GM19395 (cell line): Measurements from ENCODE around the gene TMEM184A.

Experiments
- ATAC-seq: cut with Tn5 transposase; IDR thresholded peaks from one replicate; pipeline ENCODE4 v1.9.1; 2021; ENCODE audit warnings: mild to moderate bottlenecking, moderate library complexity; ENCODE audit not compliant: unreplicated experiment

TMEM184A gene

DNA sequence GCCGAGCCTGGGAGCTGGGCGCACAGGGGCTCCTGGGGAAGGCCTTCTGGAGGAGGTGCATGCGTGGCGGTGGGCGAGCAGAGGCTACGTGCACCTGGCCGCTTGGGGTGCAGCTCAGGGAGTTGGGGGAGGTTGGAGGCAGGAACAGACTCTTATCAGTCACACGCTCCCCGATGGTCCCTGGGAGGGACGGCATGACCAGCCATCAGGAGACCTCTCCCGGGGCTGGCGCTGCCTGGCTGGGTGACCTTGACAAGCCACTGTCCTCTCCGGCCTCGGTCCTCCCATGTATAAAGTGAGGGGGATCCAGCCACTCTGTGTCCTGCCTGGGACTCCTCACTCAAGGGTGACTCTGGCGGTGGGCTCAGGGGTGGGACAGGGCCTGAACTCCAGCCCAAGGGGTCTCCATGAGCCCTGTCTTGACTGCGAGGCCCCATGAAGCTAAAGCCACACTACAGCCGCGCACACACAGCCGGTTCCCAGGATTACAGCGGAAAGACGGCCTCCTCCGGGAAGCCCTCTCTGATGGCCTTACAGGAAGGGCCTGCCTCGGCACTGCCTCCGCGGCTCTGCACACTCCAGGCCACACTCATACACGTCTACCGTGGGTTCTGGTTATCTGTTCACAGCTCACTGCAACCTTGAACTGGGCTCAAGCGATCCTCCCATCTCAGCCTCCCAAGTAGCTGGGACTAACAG, 2.3 kb downstream of the TMEM184A start:
- no peak for ATAC-seq

DNA sequence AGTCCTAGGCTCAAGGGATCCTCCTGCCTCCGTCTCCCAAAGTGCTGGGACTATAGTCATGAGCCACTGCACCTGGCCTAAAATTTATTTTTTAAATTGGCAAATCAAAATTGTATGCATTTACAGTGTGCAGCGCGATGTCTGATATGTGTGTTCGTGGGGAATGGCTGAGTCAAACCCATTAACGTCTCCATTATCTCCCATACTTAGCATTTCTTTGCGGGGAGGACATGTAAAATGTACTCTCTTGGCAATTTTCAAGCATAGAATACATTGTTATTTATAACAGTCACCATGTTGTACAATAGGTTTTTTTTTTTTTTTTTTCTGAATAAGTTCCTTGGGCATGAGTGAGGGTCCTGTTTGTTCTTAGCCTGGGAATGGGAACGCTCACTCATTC, 3.8 kb downstream of the TMEM184A start:
- no peak for ATAC-seq

DNA sequence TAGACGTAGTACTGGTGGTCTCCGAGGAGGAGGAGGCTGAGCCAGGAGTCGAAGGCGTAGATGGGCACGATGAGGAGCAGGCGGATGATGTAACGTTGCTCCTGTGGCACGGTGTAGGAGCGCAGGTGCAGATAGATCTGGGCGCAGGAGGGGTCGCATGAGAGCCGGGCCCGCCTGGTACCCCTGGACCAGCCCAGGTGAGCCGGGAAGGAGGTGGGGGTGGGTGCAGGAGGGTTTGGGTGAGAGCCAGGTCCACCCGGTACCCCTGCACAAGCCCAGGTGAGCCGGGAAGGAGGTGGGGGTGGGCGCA, 5.2 kb downstream of the TMEM184A start:
- no peak for ATAC-seq

DNA sequence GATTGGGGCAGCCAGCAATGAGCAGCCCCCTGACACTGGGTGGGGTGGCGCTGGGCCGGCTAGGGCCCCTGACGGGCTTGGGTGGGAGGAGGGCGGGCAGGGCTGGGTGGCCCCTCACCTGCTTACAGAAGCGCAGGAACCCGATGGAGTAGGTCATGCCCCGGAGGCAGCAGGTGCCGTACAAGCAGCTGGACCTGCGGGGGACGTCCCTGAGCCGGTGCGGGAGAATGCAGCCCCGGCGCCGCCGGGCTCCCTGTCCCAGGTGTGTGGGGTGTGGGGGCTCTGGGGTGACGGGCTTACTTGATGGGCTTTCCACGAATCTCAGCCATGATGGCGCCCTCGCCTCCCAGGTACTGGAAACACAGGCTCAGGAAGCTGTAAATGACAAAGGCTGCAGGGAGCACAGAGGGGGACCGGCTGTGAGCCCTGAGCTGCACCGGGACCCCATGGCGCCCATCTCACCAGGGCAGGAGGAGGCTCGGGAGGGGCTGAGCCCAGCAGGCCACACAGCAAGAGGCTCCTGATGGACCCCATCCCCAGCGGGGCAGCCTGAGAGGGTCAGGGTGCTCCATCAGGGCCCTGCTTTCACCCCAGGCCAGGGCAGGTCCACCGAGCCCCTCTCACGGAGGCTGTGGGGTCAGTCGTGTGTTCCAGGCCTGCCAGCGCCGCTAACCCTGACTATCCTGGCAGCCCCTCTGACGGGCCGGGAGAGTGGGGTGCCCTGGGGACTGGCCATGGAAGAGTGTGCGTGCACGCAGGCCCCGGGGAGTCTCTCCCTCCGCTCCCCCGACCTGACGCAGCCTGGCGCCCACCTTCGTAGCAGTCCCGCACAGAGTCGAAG, 5.8 kb downstream of the TMEM184A start:
- no peak for ATAC-seq

DNA sequence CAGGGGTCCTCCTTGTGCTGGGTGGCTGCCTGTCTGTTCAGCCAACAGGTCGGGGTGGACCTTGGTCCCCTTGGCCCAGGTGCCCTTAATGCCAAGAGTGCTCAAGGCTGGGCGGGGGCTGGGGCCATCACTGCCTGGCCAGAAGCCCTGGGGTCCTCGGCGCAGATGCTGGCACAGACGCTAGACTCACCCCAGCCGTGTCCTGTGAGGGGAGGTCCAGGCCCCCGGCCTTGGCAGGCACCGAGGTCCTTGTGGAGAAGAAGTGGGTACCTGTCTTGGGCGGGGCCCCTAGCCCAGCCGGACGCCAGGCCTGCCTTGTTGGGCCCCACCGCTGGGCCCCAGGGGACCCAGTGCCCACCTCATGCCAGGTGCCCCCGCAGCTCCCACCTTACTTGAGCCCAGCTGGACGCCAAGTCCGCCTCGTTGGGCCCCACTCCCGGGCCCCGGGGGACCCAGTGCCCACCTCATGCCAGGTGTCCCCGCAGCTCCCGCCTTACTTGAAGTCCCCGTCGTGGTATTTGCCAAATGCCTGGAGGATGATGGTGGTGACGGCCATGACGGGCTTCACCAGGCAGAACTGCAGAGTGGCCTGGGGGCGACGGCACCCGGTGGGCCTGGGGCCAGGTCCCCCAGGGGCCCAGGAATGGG, 6.5 kb downstream of the TMEM184A start:
- no peak for ATAC-seq

DNA sequence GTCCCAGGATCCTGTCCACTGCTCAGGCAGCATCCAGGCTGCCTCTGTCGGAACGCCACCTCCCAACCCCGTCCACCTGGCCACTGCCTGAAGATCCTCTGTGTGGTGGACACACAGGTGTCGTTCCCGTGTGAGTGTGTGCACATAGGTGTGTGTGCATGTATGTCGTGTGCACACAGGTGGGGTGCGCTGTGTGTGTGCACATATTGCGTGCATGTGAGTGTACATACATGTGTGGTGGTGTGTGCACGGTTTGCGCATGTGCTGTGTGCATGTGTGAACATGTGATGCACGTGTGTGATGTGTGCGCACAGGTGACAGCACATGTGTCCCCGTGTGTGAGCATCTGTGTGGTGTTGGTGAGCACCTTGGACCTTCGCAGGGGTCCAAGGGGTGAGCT, 7.1 kb downstream of the TMEM184A start:
- ATAC-seq = no peak

DNA sequence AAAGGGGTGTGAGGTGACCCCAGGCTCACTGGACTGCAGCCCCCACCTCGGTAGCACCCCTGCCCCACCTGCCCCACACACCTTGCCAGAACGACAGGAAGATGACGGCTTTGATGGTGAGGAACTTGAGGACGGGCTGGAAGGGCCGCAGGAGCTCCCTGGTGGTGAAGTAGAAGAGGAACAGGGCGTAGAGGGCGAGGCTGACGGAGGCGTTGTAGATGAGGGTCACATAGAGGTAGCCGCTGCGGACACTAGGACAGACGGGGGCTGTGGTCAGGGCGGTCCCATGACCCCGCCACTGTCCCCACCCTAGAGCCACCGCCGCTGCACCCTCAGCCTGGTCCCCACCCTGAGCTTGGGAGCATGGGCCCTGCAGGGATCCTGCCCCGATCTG, 7.6 kb downstream of the TMEM184A start:
- ATAC-seq = no peak

DNA sequence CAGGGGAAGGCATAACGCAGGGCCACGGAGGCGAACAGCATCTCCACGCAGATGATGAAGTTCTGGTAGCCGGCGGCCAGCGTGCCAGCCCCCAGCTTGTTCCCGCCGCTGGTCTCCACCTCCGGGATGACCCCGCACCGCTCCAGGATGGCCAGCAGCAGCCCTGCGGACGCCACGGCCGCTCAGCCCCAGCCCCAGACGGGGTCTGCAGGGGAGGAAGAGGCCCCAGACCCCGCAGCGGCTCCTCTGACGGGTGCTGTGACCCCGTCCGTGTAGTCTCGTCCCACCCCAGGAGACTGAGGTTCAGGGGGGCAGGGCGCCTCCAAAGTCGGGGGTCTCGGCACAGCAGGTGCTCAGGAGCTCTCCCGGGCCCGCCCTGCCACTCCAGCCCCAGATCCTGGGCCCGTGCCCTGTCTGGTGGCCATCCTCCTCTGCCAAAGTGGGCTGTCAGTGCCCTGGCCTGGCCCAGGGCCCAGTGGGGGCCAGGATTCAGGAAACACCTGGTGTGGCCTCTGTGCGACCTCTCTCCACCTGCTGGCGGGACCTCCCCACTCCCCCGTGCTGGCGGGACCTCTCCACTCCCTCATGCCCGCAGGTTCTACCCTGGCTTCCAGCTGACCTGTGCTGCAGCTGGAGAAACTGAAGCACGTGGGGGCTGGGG, 8.1 kb downstream of the TMEM184A start:
- ATAC-seq = no peak

DNA sequence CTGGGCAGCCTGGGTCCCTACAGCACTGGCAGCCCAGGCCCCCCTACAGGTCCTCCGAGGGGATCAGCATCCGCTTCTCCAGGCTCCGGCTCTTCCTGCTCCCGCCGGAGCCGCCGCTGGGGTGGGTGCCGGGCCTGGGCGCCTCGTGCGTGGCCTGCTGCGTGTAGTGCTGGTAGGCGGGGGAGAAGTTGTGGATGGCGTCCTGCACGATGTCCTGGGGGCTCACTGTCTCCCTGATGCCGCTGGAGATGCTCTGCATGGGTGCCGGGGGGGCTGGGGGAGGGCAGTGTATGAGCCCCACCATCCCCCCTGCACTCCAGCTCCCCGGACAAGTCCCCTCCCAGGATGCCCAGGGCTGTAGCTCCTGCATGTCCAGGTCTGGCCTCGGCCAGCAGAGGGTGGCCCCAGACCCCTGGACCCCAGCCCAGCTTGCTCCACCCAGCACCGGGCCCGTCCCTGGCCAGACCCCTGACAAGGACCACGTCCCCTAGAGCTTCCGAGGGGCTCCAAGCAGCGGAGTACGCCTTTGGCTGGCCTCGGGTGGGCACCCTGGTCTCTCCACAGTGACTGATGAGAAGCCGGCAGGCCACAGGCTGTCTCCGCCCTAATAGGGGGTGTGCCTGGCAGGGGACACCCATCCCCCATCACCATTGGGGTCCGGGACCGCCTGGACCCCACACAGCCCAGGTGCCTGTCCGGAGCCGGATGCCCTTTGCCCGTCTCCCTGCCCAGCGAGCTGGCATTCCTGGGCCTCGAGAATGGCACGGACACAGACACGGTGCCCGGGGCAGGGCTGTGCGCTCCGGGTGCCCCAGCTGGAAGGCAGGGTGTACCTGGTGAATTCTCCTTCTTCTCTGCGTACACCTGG, 8.9 kb downstream of the TMEM184A start:
- no peak for ATAC-seq

DNA sequence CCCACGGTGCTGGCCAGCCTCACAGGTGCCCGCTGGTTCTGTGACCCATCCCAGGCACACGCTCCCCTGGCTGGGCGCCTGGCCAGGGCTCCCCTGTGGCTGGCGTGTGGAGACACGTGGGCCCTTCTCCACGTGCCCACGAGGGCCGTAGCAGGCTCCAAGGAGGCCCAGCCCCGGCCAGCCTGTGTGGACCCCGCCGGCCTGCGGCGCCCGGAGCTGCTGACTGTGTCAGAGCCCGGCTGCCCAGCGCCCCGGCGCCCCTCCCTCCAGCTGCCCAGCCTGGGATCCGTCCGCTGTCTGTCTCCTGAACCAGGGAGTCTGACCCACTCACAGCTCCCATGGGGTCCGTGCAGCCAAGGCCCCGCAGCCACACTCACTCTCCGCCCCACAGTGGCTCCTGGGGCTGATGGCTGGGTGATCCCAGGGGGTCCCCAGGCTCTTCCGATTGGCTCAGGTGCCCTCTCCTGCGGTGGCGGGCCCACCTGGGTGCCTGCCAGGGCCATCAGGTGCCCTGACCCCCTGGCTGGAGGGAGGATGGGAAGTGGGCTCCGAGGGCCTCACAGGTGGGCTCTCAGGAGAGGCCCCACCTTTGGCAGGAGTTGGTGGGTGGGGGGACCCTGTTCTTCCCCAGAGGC, 9.6 kb downstream of the TMEM184A start:
- no peak for ATAC-seq

DNA sequence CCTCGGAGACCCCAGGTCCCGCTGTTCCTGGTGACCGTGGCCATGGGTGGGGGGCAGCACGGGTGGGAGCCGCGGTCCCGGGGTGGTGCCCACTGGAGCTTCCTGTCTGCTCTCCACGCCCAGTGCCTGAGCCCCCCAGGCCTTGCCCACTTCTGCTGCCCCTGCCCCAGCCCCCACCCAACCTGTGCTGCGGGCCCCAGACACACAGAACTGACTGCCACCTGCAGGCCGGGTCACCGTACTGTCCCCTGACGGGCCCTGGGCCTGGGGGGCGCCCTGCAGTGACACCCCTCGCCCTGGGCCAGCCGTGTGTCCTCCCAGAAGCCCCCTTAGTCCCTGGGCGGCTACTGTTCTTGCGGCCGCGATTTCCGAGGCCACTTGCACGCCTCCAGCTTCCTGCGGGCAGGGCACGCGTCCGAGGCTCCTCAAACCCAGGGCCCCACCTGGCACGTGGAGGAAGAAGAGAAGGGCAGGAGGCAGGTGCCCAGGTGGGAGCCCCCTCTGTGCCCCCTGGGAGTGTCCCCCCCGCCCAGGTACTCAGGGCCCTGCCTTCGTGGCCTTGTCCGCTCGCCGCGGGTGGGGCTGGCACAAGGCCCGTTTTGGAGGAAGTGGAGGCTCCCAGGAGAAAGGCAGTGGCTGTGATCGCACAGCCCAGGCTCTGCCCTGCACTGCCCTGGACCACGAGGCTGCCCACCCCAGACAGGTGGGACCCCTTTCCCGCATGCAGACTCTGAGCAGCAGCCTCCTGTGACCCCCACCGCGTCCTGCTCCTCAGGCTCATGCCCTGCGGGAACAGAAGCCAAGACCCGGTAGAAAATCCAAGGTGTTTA, 10.4 kb downstream of the TMEM184A start:
- ATAC-seq = no peak

DNA sequence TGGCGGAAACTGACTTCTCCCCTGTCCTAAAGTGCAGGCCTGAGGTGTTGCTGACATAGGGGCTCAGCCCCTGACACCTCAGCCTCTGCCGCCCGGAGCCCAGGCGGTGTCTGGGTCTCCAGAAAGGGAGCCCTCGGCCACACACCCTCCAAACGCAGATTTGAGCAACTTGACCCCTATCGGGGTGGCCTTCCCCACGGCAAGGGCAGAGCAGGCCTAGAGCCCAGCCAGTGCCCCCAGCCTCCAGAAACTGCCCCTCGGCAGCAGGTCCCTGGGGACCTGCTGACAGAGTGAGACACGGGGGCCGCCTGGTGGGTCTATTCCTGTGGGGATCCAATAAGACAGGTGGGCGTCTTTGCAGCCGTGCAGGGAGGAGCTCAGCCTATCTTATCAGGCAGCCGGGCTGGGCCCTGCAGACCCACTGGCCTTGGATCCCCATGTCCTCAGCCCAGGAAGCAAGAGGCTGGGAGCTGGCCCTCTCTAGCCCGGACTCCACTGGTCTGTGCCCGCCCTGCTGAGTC, 11.0 kb downstream of the TMEM184A start:
- no peak for ATAC-seq

DNA sequence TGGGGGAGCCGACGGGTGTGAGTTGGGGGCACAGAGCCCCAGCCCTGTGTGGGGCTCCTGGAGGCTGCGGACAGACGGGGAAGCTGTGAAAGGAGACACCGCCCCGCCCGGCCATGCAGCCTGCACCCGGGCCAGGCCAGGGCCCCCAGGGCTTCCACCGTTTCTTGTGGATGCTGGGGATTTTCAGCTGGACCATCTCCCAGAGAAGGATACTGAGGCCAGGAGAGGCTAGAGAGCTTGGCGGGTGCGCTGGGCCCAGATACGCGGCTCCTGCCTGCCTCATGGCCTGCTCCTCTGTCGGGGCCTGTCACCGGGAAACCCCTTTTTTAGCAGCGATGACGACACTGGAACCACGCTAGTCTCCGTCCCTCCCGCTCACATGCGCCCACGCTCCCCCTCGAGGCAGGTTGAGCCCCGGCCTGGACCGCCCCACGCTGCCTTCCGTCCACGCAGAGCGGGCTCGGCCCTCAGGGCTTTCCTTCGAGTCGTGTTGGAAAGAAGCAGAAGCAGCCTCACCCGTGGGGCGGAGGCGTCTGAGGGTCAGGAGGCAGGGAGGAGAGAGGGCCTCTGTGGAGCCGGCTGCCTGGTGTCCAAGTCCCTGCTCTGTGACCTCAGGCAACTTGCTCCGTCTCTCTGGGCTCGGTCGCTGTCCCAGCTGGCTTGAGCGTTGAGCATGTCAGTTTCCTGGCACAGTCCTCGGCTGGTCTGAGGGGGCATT, 11.7 kb downstream of the TMEM184A start:
- no peak for ATAC-seq

DNA sequence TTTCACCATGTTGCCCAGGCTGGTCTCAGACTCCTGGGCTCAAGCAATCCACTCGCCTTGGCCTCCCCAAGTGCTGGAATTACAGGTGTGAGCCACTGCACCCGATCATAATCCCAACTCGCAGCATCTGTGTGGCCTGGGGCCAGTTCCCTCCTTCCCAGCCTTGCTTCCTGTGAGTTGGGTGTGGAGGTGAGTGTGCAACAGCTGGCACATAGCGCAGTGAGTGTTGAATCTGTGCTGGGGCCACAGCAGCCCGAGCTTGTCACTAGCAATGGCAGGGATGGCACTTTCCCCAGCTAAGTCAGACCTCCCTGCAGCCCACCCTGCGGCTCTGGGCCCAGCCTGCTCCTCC, 12.2 kb downstream of the TMEM184A start:
- ATAC-seq = no peak

DNA sequence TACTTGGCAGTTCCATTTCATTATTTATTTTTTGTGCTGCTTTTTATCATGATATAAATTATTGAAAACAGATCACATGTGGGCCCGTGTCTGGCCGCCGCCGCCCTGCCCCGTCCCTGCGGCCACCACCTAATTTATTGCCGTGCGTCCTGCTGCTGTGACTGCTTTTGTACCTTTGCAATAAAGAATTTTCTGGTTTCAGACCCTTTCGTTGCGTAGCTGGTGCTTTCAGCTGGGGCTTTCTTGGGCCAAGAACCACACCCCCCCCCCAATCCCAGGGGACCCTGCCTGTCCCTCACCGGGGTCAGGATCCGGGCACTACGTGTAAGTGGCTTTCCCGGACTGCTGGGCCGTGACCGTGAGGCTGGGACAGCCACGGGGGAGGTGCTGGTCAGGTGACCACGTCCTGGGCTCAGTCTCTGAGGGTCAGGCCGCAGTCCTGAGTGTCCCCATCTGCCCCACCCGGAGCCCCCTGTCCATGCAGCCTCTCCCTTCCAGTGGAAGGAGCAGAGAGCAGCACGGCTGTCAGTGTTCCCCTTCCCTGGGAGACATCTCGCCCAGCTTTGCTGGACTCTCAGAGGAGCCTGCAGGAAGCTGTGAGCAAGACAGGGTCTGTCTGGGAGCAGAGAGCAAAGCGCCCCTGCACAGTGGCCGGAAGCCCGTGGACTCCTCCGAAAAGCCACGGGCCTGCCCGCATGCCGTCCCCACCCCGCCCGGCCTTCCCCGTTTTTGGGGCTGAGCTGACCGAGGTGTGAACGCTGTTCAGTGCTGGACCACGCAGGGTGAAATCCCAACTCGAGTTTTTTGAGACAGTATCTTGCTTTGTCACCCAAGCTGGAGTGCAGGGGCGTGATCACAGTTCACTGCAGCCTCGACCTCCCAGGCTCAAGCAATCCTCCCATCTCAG, 12.9 kb downstream of the TMEM184A start:
- no peak for ATAC-seq

DNA sequence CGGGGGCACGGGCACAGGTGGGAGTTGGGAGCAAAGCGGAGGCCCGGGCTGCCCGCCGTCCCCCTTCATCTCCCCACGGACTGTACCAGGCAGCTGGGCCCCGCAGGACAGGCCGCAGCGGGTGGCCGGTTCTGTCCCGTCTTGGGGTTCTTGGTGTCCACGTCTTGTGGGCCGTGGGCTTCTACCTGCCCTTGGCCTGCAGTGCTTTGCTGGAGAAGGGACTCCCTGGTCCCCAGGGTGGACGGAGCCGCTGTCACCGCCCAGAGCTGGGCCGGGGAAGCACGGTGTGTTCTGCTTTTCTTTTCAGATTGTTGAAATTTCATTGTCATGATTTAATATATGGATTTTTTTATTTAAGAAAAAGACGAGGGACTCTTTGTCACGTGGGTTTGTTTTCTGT, 13.7 kb downstream of the TMEM184A start:
- ATAC-seq = no peak

DNA sequence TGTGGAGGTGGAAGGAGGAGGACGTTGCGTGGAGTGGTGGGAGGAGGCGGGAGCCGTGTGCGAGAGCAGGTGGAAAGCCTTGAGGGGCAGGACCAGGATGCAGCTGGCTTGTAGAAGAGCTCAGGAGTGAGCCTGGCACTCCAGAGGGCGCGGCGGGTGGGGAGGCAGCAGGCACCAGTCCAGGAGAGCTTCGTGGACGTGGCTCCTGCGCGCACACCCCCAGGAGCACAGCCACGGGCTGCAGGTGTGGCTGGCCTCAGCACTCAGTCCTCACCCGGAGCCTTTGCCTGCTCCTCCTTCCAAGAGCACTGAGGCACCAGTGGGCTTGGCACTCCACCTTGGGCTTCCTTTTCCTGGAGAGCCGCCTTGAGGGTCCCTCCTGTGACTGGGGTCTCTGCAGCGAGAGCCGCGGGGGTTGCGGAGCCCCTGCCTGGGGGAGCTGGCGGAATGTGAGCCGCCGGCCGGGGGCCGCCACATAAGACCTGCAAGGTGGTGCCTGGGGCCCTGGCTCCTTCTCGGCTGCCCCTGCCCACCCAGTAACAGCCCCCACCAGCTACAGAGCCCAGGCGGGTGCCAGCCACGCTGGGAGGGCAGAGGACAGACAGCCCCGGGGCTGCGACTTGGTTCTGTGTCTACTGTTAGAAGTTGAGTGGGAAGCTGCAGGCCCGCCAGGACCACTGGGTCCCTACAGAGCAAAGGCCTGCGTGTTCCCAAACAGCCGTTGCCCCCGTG, 14.4 kb downstream of the TMEM184A start:
- ATAC-seq = no peak
